ENCODE measurements around the gene FMNL2. TPM values are rescaled to one million over a fixed set of nuclear protein-coding genes. Genes with fewer than 3 reads are reported as not detected.

Gene FMNL2
- total and polyA plus RNA-seq, 2 of the 4 experiments (the other 2 are of a cell fraction): 10.9 to 11.4 TPM

DNA sequence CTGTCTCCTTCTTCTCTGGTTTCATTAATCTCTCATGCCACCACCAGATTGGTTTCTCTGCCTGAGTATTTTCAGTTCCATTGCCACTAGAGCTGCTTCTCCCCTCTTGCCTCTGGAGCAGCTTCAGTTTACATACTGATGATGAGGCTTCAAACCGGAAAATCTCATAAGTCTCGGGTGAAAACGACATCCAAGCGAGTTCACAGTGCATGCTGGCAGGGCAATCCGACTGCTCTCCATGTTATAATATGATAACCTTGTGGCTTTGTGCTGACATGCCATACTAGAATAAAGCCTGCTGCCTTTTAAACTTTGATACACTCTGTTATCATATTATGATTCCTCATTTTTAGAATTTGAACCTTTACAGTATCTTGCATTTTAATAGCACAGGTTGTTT lies 228.8 kb downstream of the FMNL2 start:
- Histone ChIP-seq H4K5ac (ENCODE audit: low read depth, low read length) (no peak overlapping the region), H3K27me3 (ENCODE audit: control insufficient read depth, insufficient read depth, low read length) (no peaks in the 10 kb centered on the region), H3K4me1 (ENCODE audit: control insufficient read depth, insufficient read depth, low read length) (peaks cover 10% of the 10 kb centered on the region), H3K79me1 (ENCODE audit: low read depth in 1 of 2, low read length in 2 of 2) (0 out of 4 replicates have a peak, but pooled peaks cover 0 to 6% of the 10 kb centered on the region in 2 experiments), H3K27ac (ENCODE audit: insufficient read depth, low read length) (no peak overlapping the region; the same call in 1 of the 2 replicates), H3K18ac (ENCODE audit: low read depth, low read length) (no peak overlapping the region), H2BK15ac (ENCODE audit: low read depth, low read length) (0 out of 3 replicates have a peak overlapping the region, but pooled peaks have one; percentile 59), H4K20me1 (ENCODE audit: insufficient read depth, low read length) (no peaks in the 10 kb centered on the region), H3K4ac (ENCODE audit: low read depth, low read length) (peak overlapping the region; percentile 15; the same call in 1 of the 2 replicates), H4K91ac (ENCODE audit: insufficient read depth, low read depth, low read length) (no peak overlapping the region), H3K9me3 (ENCODE audit: control insufficient read depth, insufficient read depth, low read length) (no peaks in the 10 kb centered on the region), H3K23ac (ENCODE audit: low read depth, low read length) (no peak overlapping the region), H3K4me3 (ENCODE audit: insufficient read depth, low read depth, low read length) (no peak overlapping the region), H3K56ac (ENCODE audit: extremely low read depth, insufficient read depth, low read length) (no peak overlapping the region), H3K36me3 (ENCODE audit: control insufficient read depth, insufficient read depth, low read length) (no peaks in the 10 kb centered on the region; the same call in 1 of the 2 replicates), H2AK9ac (replicated peaks; ENCODE audit: low read depth, low read length, poor library complexity) (peak overlapping the region; percentile 79), H3K9ac (ENCODE audit: low read depth, low read length) (no peak overlapping the region), H2BK5ac (ENCODE audit: low read depth, low read length, poor library complexity, severe bottlenecking) (no peak overlapping the region), H4K8ac (ENCODE audit: low read depth in 2 of 2, low read length in 2 of 2) (0 out of 4 replicates have a peak overlapping the region, but pooled peaks of 1 of the 2 experiments have one; percentile 2), H2BK20ac (ENCODE audit: low read depth, low read length) (no peak overlapping the region; the same call in 1 of the 2 replicates), H3K4me2 (ENCODE audit: low read depth, low read length) (peak overlapping the region; percentile 3; the same call in 1 of the 2 replicates), H2BK120ac (ENCODE audit: low read depth, low read length) (no peak overlapping the region), H2AK5ac (ENCODE audit: low read depth, low read length) (0 out of 2 replicates have a peak overlapping the region, but pooled peaks have one; percentile 24), H3K14ac (replicated peaks; ENCODE audit: low read depth, low read length) (peak overlapping the region; percentile 76), H3K9me1 (ENCODE audit: insufficient read depth, low read length) (peaks cover 6% of the 10 kb centered on the region; the same call in 1 of the 2 replicates), H2AFZ (replicated peaks; ENCODE audit: low read length, poor library complexity) (no peak overlapping the region)
- TF ChIP-seq CEBPB (IDR thresholded peaks at IDR 0.05; ENCODE audit: low read depth, low read length) (no peak), NFE2L2 (IDR thresholded peaks at IDR 0.05; ENCODE audit: low read depth, low read length) (no peak), BHLHE40 (IDR thresholded peaks at IDR 0.05; ENCODE audit: low read depth, low read length) (no peak), CHD1 (IDR thresholded peaks at IDR 0.05; ENCODE audit: low read depth, low read length) (no peak)
- TF ChIP-seq, protein P1, sequence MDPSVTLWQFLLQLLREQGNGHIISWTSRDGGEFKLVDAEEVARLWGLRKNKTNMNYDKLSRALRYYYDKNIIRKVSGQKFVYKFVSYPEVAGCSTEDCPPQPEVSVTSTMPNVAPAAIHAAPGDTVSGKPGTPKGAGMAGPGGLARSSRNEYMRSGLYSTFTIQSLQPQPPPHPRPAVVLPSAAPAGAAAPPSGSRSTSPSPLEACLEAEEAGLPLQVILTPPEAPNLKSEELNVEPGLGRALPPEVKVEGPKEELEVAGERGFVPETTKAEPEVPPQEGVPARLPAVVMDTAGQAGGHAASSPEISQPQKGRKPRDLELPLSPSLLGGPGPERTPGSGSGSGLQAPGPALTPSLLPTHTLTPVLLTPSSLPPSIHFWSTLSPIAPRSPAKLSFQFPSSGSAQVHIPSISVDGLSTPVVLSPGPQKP (IDR thresholded peaks at IDR 0.05; ENCODE audit: borderline replicate concordance, low read depth, low read length): no peak
- TF ChIP-seq, protein P2, sequence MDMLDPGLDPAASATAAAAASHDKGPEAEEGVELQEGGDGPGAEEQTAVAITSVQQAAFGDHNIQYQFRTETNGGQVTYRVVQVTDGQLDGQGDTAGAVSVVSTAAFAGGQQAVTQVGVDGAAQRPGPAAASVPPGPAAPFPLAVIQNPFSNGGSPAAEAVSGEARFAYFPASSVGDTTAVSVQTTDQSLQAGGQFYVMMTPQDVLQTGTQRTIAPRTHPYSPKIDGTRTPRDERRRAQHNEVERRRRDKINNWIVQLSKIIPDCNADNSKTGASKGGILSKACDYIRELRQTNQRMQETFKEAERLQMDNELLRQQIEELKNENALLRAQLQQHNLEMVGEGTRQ (IDR thresholded peaks at IDR 0.05; ENCODE audit: low read depth, low read length): no peak
- intact Hi-C loops (cut with micrococcal nuclease): loop anchor here (5.0 kb wide), 1 partner anchor 371 kb away; no protein-coding TSS in a partner anchor
- ChIA-PET POLR2A (ENCODE audit: unreplicated experiment) (no interaction called here), CTCF (no interaction called here)
- in situ Hi-C loops (cut with MboI; ENCODE audit: low sequenced_read_pairs): no loop called here
- DNase-seq (no peak), ATAC-seq (ENCODE audit: low read depth) (no peak)
- WGBS, 2 experiments (ENCODE audit: extremely low coverage in 2 of 2, insufficient read length in 1 of 2): no CpG with 5 or more reads among the region's 5 CpGs
- dilution Hi-C loops (cut with HindIII; ENCODE audit: low sequenced_read_pairs, unreplicated experiment): no loop called here
- no TSS peak for BruUV-seq (replicated peaks)

Data from IMR-90 (cell line).